GM12891 (cell line): ENCODE results near the gene SMARCAL1.

ENCODE experiments used
- PAX5 ChIP-seq: IDR thresholded peaks from 2 replicates; pipeline ENCODE4 v1.6.1; 2011; ENCODE audit warnings: low read length, moderate library complexity, mild to moderate bottlenecking; ENCODE audit not compliant: insufficient read depth, severe bottlenecking
- POLR2A ChIP-seq: IDR thresholded peaks from 2 replicates; pipeline ENCODE4 v1.6.1; 2011; ENCODE audit warnings: low read depth, low read length, control low read depth
- TAF1 ChIP-seq: IDR thresholded peaks from 2 replicates; pipeline ENCODE4 v1.6.1; 2011; ENCODE audit warnings: low read depth, low read length, control low read depth

- TF ChIP-seq PAX5, result no peak
- no peak for TF ChIP-seq TAF1
- no peak for TF ChIP-seq POLR2A
Observed at GRCh38 chr2:216363221-216363620, 49.1 kb upstream of the SMARCAL1 start.
